Left ventricle myocardium inferior (tissue), 1 donor: Measurements from ENCODE around the gene PRRT1. TPM values are rescaled to one million over a fixed set of nuclear protein-coding genes. Genes with fewer than 3 reads are reported as not detected.
A peak's percentile ranks its signal among the peaks of the same experiment; 100 is the strongest.

Experiments used
- DNase-seq: peaks from one replicate; pipeline ENCODE4 v3.0.0-alpha.2; 2020
- H3K27ac ChIP-seq: fragments of 200-600 bp; replicated peaks from 2 replicates; pipeline ENCODE4 v1.8.0; 2021
- H3K27me3 ChIP-seq: fragments of 200-600 bp; 2 replicates; pipeline ENCODE4 v1.8.0; 2021; ENCODE audit warnings: low read depth
- H3K36me3 ChIP-seq: fragments of 200-600 bp; 2 replicates; pipeline ENCODE4 v1.8.0; 2021
- H3K4me1 ChIP-seq: fragments of 200-600 bp; 2 replicates; pipeline ENCODE4 v1.8.0; 2021
- H3K4me3 ChIP-seq: fragments of 200-600 bp; 2 replicates; pipeline ENCODE4 v1.8.0; 2021; ENCODE audit warnings: mild to moderate bottlenecking, moderate library complexity
- H3K9me3 ChIP-seq: fragments of 200-600 bp; replicated peaks from 2 replicates; pipeline ENCODE4 v1.8.0; 2021
- intact Hi-C: fragments of 100-400 bp; cut with micrococcal nuclease; formaldehyde crosslinking; loops from one replicate; pipeline ENCODE4 v1.11.0; 2022
- total RNA-seq: library from RNA; stranded (reverse); fragmentation: NEBNext Ultra II Directional; extraction: Animal tissue kit (Norgen Biotek cat#: 25700); gene quantifications from one replicate; pipeline ENCODE4 v1.2.1, GENCODE V29; 2021
- TF ChIP-seq, protein P1 (sequence below): fragments of 200-600 bp; IDR thresholded peaks from 2 replicates; pipeline ENCODE4 v1.8.0; 2021; ENCODE audit warnings: antibody characterized with exemption, mild to moderate bottlenecking, borderline replicate concordance
- donor health status: DM: no; HTN: yes; CAD: no; lungs with severe emphysema.

PRRT1 gene
- total RNA-seq, 1 donor from 2014 or later, result 1.0 TPM

DNA sequence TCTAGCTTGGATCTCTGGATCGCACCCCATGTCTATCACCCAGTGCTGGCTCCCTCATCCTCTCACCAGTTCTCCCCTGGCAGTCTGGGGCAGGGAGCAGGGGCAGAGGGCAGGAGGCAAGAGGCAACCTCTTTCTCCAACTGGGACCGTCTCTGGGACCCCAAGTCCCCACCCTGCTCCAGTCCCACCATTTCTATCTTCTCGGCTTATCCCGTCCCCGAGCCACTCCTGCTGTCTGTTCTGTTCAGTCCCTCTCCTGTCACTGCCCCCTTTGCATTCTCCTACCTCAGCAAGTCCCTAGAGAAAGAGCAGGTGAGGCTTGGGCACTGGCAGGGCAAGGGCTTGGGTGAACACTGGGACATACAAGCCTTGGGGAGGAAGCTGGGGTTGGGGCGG is 42.0 kb downstream of the PRRT1 start:
- H3K4me3 ChIP-seq, result peak overlapping the region; percentile 70

DNA sequence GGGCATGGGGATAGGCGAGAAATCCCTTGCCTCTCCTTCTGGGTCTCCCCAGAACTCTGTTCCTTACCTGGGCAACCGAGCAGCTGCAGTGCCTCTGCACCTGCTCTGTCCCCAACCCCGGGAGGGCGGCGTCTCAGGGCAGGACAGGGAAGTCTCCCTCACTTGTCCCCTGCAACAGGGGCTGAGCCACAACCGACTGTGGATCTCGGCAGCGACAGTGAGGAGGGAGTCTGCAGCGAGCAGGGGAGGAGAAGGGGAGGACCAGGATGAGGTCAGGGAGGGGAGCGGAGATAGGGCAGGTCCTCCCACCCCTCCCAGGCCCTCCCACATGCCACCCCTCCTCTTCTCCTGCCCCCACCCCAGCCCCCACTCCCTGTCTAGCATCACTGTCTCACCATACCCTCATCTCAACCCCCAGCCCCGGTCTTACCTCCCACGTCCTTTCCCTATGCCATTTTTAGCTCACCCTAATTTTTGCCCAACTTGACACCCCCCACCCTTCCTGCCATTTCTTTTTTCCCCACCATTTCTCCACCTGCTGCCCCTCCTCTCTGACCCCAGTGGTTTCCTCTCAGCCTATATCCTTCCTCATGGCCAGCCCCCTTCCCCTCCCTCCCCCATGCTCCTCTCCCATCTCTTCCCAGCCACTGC is 42.5 kb downstream of the PRRT1 start, which contains the start of gene TNXB:
Gene TNXB (minus strand): TSS at position 225 of the 651 bp plus-strand sequence. CDS start 11,140 bp downstream, outside the sequence.
- Histone ChIP-seq H3K36me3 (no peaks in the 10 kb centered on the region), H3K4me3 (peak within 1 kb of the TSS; percentile 70), H3K4me1 (peaks cover 89% of the 10 kb centered on the region), H3K27ac (peak within 1 kb of the TSS; percentile 95), H3K27me3 (no peaks in the 10 kb centered on the region), H3K9me3 (no peaks in the 10 kb centered on the region)
- DNase-seq, result peak; percentile 59
- intact Hi-C loops, result no loop called here
- TF ChIP-seq, protein P1, sequence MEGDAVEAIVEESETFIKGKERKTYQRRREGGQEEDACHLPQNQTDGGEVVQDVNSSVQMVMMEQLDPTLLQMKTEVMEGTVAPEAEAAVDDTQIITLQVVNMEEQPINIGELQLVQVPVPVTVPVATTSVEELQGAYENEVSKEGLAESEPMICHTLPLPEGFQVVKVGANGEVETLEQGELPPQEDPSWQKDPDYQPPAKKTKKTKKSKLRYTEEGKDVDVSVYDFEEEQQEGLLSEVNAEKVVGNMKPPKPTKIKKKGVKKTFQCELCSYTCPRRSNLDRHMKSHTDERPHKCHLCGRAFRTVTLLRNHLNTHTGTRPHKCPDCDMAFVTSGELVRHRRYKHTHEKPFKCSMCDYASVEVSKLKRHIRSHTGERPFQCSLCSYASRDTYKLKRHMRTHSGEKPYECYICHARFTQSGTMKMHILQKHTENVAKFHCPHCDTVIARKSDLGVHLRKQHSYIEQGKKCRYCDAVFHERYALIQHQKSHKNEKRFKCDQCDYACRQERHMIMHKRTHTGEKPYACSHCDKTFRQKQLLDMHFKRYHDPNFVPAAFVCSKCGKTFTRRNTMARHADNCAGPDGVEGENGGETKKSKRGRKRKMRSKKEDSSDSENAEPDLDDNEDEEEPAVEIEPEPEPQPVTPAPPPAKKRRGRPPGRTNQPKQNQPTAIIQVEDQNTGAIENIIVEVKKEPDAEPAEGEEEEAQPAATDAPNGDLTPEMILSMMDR, result no peak

More for the DNA sequence above, 42.0 kb downstream of the PRRT1 start:
- intact Hi-C loops, result no loop called here
- Histone ChIP-seq H3K27ac (peak overlapping the region; percentile 95), H3K4me1 (peaks cover 93% of the 10 kb centered on the region), H3K9me3 (no peaks in the 10 kb centered on the region), H3K36me3 (no peaks in the 10 kb centered on the region), H3K27me3 (no peaks in the 10 kb centered on the region)
- no peak for DNase-seq
- TF ChIP-seq, protein P1, result no peak

DNA sequence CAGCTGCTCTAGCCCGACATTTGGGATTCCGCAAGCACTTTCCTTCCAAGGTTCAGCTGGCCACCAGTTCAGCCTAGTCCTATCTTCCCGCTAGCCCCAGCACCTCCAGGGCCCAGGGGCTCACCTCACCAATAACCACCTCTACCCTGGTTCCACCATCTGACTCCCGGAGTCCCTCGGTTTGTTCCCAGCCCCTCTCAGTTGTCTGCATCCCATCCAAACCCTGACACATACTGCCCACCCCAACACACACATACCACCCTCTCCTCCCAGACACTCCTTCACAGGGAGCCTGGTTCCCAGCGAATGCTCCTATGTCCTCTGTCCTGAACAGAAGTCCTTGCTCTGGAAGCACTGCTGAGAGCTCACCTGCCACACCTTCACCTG is 43.0 kb downstream of the PRRT1 start:
- H3K4me3 ChIP-seq, result peak overlapping the region; percentile 70
- peaks cover 84% of the 10 kb centered on the region for H3K4me1 ChIP-seq
- TF ChIP-seq, protein P1, result no peak
- H3K27ac ChIP-seq, result peak overlapping the region; percentile 95
- H3K36me3 ChIP-seq, result no peaks in the 10 kb centered on the region
- DNase-seq, result no peak
- intact Hi-C loops, result no loop called here
- no peaks in the 10 kb centered on the region for H3K9me3 ChIP-seq
- no peaks in the 10 kb centered on the region for H3K27me3 ChIP-seq

DNA sequence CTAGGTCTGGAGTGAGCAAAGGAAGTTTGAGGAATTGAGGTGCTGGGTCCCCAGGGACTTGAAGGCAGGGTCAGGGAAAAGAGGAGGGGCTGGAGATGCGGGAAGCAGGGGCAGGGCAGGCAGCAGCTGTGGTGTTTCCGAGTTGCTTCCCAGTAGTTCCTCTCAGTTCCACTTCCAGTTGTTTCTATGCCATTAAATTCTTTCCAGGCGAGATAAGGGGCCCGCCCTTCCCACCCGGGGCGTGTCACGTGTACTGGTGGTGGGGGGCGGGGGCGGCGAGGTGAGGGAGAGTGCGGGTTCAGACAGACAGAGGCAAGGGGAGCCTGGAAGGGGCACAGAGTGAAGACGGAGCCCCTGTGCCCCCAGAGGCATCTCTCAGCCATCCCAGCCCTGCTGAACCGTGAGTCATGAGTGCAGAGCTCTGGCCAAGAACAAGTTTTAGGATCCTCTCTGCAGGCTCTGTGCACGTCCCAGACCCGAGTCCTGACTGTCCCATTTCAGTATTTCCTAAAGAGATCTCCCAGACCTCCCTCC is 43.6 kb downstream of the PRRT1 start:
- intact Hi-C loops, result no loop called here

DNA sequence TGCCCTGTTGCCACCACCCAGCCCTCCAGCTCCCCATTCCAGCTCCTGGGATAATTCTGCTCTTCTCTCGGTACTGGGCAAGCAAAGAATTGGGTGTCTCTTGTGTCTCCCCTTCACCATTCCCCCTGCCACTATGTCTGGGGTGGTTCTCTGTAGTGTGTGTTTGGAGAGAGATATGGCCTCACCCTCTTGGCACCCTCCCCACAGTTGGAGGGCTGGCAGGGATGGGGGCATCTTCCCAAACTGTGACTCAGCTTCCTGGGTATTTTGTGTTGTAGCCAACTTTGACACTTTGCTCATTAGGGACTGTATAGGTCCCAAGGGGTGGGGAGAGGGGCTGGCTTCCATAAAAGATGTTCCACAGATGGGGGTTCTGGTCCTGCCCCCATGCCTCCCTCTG is 44.3 kb downstream of the PRRT1 start:
- Histone ChIP-seq H3K4me3 (peak overlapping the region; percentile 70), H3K27ac (peak overlapping the region; percentile 95), H3K9me3 (no peaks in the 10 kb centered on the region), H3K36me3 (peaks cover 4% of the 10 kb centered on the region), H3K27me3 (no peaks in the 10 kb centered on the region), H3K4me1 (peaks cover 71% of the 10 kb centered on the region)
- TF ChIP-seq, protein P1, result no peak
- DNase-seq, result no peak
- intact Hi-C loops, result no loop called here

More for the DNA sequence above, 43.6 kb downstream of the PRRT1 start:
- TF ChIP-seq, protein P1, result peak; percentile 31
- H3K27me3 ChIP-seq, result no peaks in the 10 kb centered on the region
- peak; percentile 80 for DNase-seq
- peak overlapping the region; percentile 95 for H3K27ac ChIP-seq
- peaks cover 78% of the 10 kb centered on the region for H3K4me1 ChIP-seq
- no peaks in the 10 kb centered on the region for H3K36me3 ChIP-seq
- H3K4me3 ChIP-seq, result peak overlapping the region; percentile 70
- H3K9me3 ChIP-seq, result no peaks in the 10 kb centered on the region
